Retinal pigment epithelial cell (primary cell): Measurements from ENCODE around the gene CELF4.

Experiments used
- DNase-seq: peaks from one replicate; pipeline ENCODE4 v3.0.0-alpha.2; 2010; ENCODE audit warnings: low read depth
- H3K4me3 ChIP-seq: 2 replicates; pipeline ENCODE4 v1.5.1; 2011; ENCODE audit warnings: mild to moderate bottlenecking, low read length, control low read depth, moderate library complexity
- CTCF ChIP-seq: conservative IDR thresholded peaks from 2 replicates; pipeline ENCODE4 v1.5.1; 2011; ENCODE audit warnings: low read depth, low read length, control low read depth, inconsistent platforms

The CELF4 gene

DNA sequence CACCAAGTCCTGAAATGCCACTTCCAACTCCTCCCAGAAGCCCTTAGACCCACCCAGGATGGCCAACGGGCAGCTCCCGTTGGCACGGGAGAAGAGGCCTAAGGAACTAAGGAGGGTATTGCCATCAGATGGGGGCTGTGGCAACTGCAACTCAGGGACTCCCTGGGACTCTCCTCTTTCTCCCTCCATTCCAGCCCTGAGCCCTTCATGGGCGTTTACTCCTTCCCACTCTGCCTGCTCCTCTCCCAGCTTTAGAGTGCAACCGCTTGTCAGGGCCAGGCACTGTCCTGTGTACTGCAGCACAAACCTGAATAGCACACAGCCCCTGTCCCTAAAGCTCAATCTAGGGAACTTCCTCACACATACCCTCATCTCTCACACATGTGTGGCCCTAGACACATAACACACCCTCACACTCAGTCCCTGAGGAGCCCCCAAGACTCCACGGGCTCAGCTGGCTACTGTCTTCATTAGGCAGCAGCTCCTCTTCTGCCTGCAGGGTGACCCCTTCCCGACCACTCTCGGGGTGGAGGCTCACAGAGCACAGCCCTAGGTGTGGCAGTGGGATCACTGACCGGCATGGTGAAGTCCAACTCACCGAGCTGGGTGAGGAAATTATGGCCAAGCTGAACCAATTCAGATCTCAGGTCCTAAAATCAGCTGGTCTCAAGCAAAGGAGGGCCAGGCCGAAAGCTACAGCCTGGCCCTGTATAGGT, 316.3 kb downstream of the CELF4 start:
- no peak for TF ChIP-seq CTCF
- H3K4me3 ChIP-seq = no peak overlapping the region
- DNase-seq = no peak

GRCh38 chr18:37248281-37248680, 317.3 kb downstream of the CELF4 start:
- TF ChIP-seq CTCF = no peak
- DNase-seq = no peak
- H3K4me3 ChIP-seq = no peak overlapping the region

- DNase-seq = no peak
- no peak for TF ChIP-seq CTCF
Measured at GRCh38 chr18:37247497-37248161, 318.0 kb downstream of the CELF4 start.

DNA sequence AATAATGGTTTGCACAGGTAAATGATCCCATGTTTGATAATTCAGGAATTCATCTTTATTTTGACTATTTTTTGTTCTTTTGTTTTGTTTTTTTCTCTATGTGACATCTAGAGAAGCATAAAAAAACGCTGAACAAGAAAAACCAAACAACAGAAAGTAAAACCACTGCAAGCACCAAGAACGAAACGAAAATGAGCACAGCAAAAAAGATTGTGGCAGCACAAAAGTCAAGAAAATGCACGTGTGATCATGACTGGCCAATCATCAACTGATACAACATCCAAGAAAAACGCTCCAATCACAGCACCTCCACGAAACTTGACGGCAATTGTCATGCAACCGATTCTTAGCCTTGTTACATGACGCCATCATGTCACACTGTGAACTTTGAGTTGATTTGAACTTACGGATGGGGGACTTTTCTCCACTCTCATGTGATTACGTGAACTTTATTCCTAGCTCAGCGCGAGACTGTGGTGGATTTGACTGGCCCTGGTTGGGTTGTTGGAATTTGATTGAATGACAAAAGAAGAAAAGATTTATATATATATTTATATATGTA, 318.7 kb downstream of the CELF4 start:
- no peak for TF ChIP-seq CTCF
- DNase-seq = no peak
- H3K4me3 ChIP-seq = no peak overlapping the region

More at GRCh38 chr18:37247497-37248161, 318.0 kb downstream of the CELF4 start:
- H3K4me3 ChIP-seq = no peak overlapping the region

DNA sequence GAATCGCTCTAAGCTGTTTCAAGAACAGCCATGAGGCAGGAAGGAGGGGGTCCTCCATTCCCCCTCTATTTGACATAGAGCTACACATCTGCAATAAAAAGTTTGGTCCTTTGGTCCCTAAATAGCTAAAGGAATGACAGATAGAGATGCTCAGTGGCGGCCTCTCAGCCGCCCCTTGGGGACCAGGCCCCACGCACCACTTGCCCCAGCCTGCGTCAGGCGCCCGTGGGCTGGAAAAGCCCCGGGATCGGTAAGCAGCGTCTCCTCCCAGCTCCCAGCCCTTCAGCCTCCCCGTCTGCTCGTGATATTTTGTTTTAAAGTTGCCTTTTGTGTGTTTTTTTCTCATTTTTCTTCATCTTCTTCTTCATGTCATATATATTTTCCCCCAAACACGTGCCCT, 321.0 kb downstream of the CELF4 start:
- no peak for TF ChIP-seq CTCF
- no peak overlapping the region for H3K4me3 ChIP-seq
- no peak for DNase-seq

GRCh38 chr18:37243741-37244140, 321.9 kb downstream of the CELF4 start:
- DNase-seq = no peak

More at GRCh38 chr18:37243741-37244140, 321.9 kb downstream of the CELF4 start:
- no peak overlapping the region for H3K4me3 ChIP-seq
- TF ChIP-seq CTCF = no peak
